ENCODE data around the gene SLX1A. TPM values are rescaled to one million over a fixed set of nuclear protein-coding genes. Genes with fewer than 3 reads are reported as not detected.
"Not testable (repeated sequence)": the region's sequence is repeated elsewhere in the genome, so short reads cannot be mapped to it uniquely, and the experiment has no call there.

SLX1A gene
- total RNA-seq, 1 donor, result 19.9 TPM

GRCh38 chr16:30186782-30187555 lies 6.7 kb upstream of the SLX1A start:
- peak; percentile 64 for TF ChIP-seq CTCF (IDR thresholded peaks at IDR 0.05; ENCODE audit: extremely low read depth, low read depth, low read length)
- no peaks in the 10 kb centered on the region for H3K9me3 ChIP-seq (ENCODE audit: low read depth, low read length)
- no peaks in the 10 kb centered on the region for H3K4me1 ChIP-seq (ENCODE audit: insufficient read depth, low read length)
- no peaks in the 10 kb centered on the region for H3K36me3 ChIP-seq (ENCODE audit: insufficient read depth, low read length)
- no peak overlapping the region for H3K27ac ChIP-seq (ENCODE audit: low read depth, low read length)
- no peaks in the 10 kb centered on the region for H3K27me3 ChIP-seq (ENCODE audit: insufficient read depth, low read length)
- no peak overlapping the region for H3K4me2 ChIP-seq (ENCODE audit: insufficient read depth, low read length)
- no peaks in the 10 kb centered on the region for H3K79me2 ChIP-seq (ENCODE audit: insufficient read depth, low read length)
- no peak overlapping the region for H3K4me3 ChIP-seq (ENCODE audit: insufficient read depth, low read length)
- DNase-seq (ENCODE audit: insufficient read length, low spot score, missing footprints), result peak; percentile 93
- H2AFZ ChIP-seq (ENCODE audit: low read length), result no peak overlapping the region
- peaks cover 3% of the 10 kb centered on the region for H4K20me1 ChIP-seq (ENCODE audit: insufficient read depth, low read length)

- Histone ChIP-seq H2AFZ (ENCODE audit: low read length) (no peak overlapping the region), H3K27me3 (ENCODE audit: insufficient read depth, low read length) (no peaks in the 10 kb centered on the region), H4K20me1 (ENCODE audit: insufficient read depth, low read length) (peaks cover 3% of the 10 kb centered on the region), H3K9me3 (ENCODE audit: low read depth, low read length) (no peaks in the 10 kb centered on the region), H3K79me2 (ENCODE audit: insufficient read depth, low read length) (no peaks in the 10 kb centered on the region), H3K27ac (ENCODE audit: low read depth, low read length) (no peak overlapping the region), H3K4me3 (ENCODE audit: insufficient read depth, low read length) (no peak overlapping the region), H3K36me3 (ENCODE audit: insufficient read depth, low read length) (no peaks in the 10 kb centered on the region), H3K4me2 (ENCODE audit: insufficient read depth, low read length) (no peak overlapping the region), H3K4me1 (ENCODE audit: insufficient read depth, low read length) (no peaks in the 10 kb centered on the region)
- no peak for DNase-seq (ENCODE audit: insufficient read length, low spot score, missing footprints)
- TF ChIP-seq CTCF (IDR thresholded peaks at IDR 0.05; ENCODE audit: extremely low read depth, low read depth, low read length), result no peak
Measured at GRCh38 chr16:30187556-30187865, 6.2 kb upstream of the SLX1A start.

GRCh38 chr16:30187971-30188561 lies 5.6 kb upstream of the SLX1A start:
- DNase-seq (ENCODE audit: insufficient read length, low spot score, missing footprints), result peak; percentile 58
- H3K36me3 ChIP-seq (ENCODE audit: insufficient read depth, low read length), result no peaks in the 10 kb centered on the region
- no peaks in the 10 kb centered on the region for H3K9me3 ChIP-seq (ENCODE audit: low read depth, low read length)
- H4K20me1 ChIP-seq (ENCODE audit: insufficient read depth, low read length), result peaks cover 3% of the 10 kb centered on the region
- no peak overlapping the region for H3K4me2 ChIP-seq (ENCODE audit: insufficient read depth, low read length)
- H3K79me2 ChIP-seq (ENCODE audit: insufficient read depth, low read length), result no peaks in the 10 kb centered on the region
- no peaks in the 10 kb centered on the region for H3K4me1 ChIP-seq (ENCODE audit: insufficient read depth, low read length)
- TF ChIP-seq CTCF (IDR thresholded peaks at IDR 0.05; ENCODE audit: extremely low read depth, low read depth, low read length), result no peak
- no peak overlapping the region for H2AFZ ChIP-seq (ENCODE audit: low read length)
- no peak overlapping the region for H3K4me3 ChIP-seq (ENCODE audit: insufficient read depth, low read length)
- H3K27ac ChIP-seq (ENCODE audit: low read depth, low read length), result no peak overlapping the region
- H3K27me3 ChIP-seq (ENCODE audit: insufficient read depth, low read length), result no peaks in the 10 kb centered on the region

- not testable (repeated sequence) for H3K79me2 ChIP-seq (ENCODE audit: insufficient read depth, low read length); H2AFZ ChIP-seq (ENCODE audit: low read length); H3K36me3 ChIP-seq (ENCODE audit: insufficient read depth, low read length); H3K4me3 ChIP-seq (ENCODE audit: insufficient read depth, low read length); H3K27ac ChIP-seq (ENCODE audit: low read depth, low read length); H3K27me3 ChIP-seq (ENCODE audit: insufficient read depth, low read length); H3K4me2 ChIP-seq (ENCODE audit: insufficient read depth, low read length); H3K9me3 ChIP-seq (ENCODE audit: low read depth, low read length); DNase-seq (ENCODE audit: insufficient read length, low spot score, missing footprints); H3K4me1 ChIP-seq (ENCODE audit: insufficient read depth, low read length); H4K20me1 ChIP-seq (ENCODE audit: insufficient read depth, low read length)
Measured at GRCh38 chr16:30191158-30191557, 2.5 kb upstream of the SLX1A start.

GRCh38 chr16:30193098-30193497 lies 577 bp upstream of the SLX1A start:
- H3K79me2 ChIP-seq (ENCODE audit: insufficient read depth, low read length); H3K27ac ChIP-seq (ENCODE audit: low read depth, low read length); H2AFZ ChIP-seq (ENCODE audit: low read length); DNase-seq (ENCODE audit: insufficient read length, low spot score, missing footprints); H3K9me3 ChIP-seq (ENCODE audit: low read depth, low read length); H3K4me2 ChIP-seq (ENCODE audit: insufficient read depth, low read length); H3K4me1 ChIP-seq (ENCODE audit: insufficient read depth, low read length); H4K20me1 ChIP-seq (ENCODE audit: insufficient read depth, low read length); H3K36me3 ChIP-seq (ENCODE audit: insufficient read depth, low read length); H3K27me3 ChIP-seq (ENCODE audit: insufficient read depth, low read length); H3K4me3 ChIP-seq (ENCODE audit: insufficient read depth, low read length): not testable (repeated sequence)

DNA sequence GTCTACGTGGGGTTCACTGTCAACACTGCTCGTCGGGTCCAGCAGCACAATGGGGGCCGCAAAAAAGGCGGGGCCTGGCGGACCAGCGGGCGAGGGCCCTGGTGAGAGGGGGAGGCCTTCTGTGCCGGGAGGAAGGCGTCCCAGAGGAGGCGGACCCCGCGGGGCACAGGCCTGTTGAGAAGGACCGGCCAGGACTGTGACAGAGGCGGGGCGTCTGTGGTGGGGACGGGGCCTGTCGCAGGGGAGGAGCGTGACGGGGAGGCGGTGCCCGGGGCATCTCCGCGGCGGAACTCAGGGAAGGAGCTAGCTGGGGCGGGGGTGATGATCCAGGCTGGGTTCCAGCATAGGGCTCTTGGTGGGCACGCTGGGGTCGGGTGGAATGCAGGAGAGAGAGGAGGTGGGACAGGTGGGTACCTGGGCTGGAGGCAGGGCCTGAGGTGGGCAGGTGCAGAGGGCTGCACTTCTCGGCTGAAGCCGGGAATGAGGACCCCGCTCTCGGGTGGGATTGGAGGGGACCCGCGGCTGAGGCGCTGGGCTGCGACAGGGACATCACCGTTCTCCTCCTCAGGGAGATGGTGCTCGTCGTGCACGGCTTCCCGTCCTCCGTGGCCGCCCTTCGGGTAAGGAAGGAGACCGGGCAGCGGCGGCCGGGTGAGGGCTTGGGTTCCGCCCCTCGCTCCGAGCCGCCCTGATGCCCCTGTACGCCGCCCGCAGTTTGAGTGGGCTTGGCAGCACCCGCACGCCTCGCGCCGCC lies 674 bp downstream of the SLX1A start:
- not testable (repeated sequence) for H3K4me1 ChIP-seq (ENCODE audit: insufficient read depth, low read length); H3K27me3 ChIP-seq (ENCODE audit: insufficient read depth, low read length); H4K20me1 ChIP-seq (ENCODE audit: insufficient read depth, low read length); H3K9me3 ChIP-seq (ENCODE audit: low read depth, low read length); H2AFZ ChIP-seq (ENCODE audit: low read length); H3K27ac ChIP-seq (ENCODE audit: low read depth, low read length); H3K36me3 ChIP-seq (ENCODE audit: insufficient read depth, low read length); H3K79me2 ChIP-seq (ENCODE audit: insufficient read depth, low read length); DNase-seq (ENCODE audit: insufficient read length, low spot score, missing footprints)
- peak overlapping the region; percentile 62 for H3K4me3 ChIP-seq (ENCODE audit: insufficient read depth, low read length)
- peak overlapping the region; percentile 57 for H3K4me2 ChIP-seq (ENCODE audit: insufficient read depth, low read length)
